Islet precursor cell (in vitro differentiated cells): ENCODE data around the gene GFPT2.

Experiments used
- DNase-seq: peaks from one replicate; pipeline ENCODE4 v3.0.0-alpha.2; 2018

Gene GFPT2

GRCh38 chr5:180304016-180304292 is 49.2 kb downstream of the GFPT2 start:
- DNase-seq, result no peak

GRCh38 chr5:180303226-180304015 is 49.7 kb downstream of the GFPT2 start:
- no peak for DNase-seq

- no peak for DNase-seq
Measured at GRCh38 chr5:180302256-180302655, 50.9 kb downstream of the GFPT2 start.

- peak; percentile 30 for DNase-seq
Measured at GRCh38 chr5:180301253-180301652, 51.9 kb downstream of the GFPT2 start.

GRCh38 chr5:180299526-180299925 is 53.6 kb downstream of the GFPT2 start:
- DNase-seq, result peak; percentile 29

GRCh38 chr5:180299014-180299413 is 54.1 kb downstream of the GFPT2 start:
- DNase-seq, result peak; percentile 32

GRCh38 chr5:180297587-180298282 is 55.4 kb downstream of the GFPT2 start:
- no peak for DNase-seq

GRCh38 chr5:180296771-180297170 is 56.4 kb downstream of the GFPT2 start:
- no peak for DNase-seq

- no peak for DNase-seq
Measured at GRCh38 chr5:180294913-180295555, 58.1 kb downstream of the GFPT2 start.

- no peak for DNase-seq
Measured at GRCh38 chr5:180294411-180294810, 58.7 kb downstream of the GFPT2 start.

- peak; percentile 87 for DNase-seq
Measured at GRCh38 chr5:180291943-180292831, 60.9 kb downstream of the GFPT2 start, which contains the start of gene MAPK9. TSS of gene MAPK9 (minus strand) at chr5:180292083. CDS start at chr5:180280561, 11,522 bp downstream.

- peak; percentile 67 for DNase-seq
Measured at GRCh38 chr5:180291234-180291940, 61.7 kb downstream of the GFPT2 start.

GRCh38 chr5:180290568-180291233 is 62.4 kb downstream of the GFPT2 start:
- DNase-seq, result no peak

GRCh38 chr5:180289966-180290365 is 63.2 kb downstream of the GFPT2 start:
- no peak for DNase-seq

GRCh38 chr5:180289433-180289832 is 63.7 kb downstream of the GFPT2 start:
- DNase-seq, result peak; percentile 84

- no peak for DNase-seq
Measured at GRCh38 chr5:180287868-180288267, 65.3 kb downstream of the GFPT2 start.

GRCh38 chr5:180287404-180287803 is 65.7 kb downstream of the GFPT2 start:
- DNase-seq, result no peak

- no peak for DNase-seq
Measured at GRCh38 chr5:180284149-180284548, 69.0 kb downstream of the GFPT2 start.

- DNase-seq, result no peak
Measured at GRCh38 chr5:180283026-180283615, 70.0 kb downstream of the GFPT2 start.

- no peak for DNase-seq
Measured at GRCh38 chr5:180282281-180282680, 70.9 kb downstream of the GFPT2 start.

- no peak for DNase-seq
Measured at GRCh38 chr5:180281706-180282105, 71.4 kb downstream of the GFPT2 start.
